Loucy (cell line): ENCODE data around the gene WDR83.

Experiments
- H2AFZ ChIP-seq: fragments of 200-600 bp; sonication (generic); 2 replicates; pipeline ENCODE4 v1.6.0; 2016; ENCODE audit warnings: antibody characterized with exemption, mild to moderate bottlenecking, low read length, moderate library complexity
- H3F3A ChIP-seq: fragments of 200-600 bp; 2 replicates; pipeline ENCODE4 v1.6.0; 2016; ENCODE audit warnings: antibody characterized with exemption, low read depth, mild to moderate bottlenecking
- H3K27me3 ChIP-seq: fragments of 200-600 bp; sonication (generic); 2 replicates; pipeline ENCODE4 v1.6.1; 2014; ENCODE audit warnings: low read length, mild to moderate bottlenecking; ENCODE audit not compliant: insufficient read depth, poor library complexity, severe bottlenecking
- H3K36me3 ChIP-seq: fragments of 200-600 bp; sonication (generic); 2 replicates; pipeline ENCODE4 v1.6.1; 2016; ENCODE audit warnings: low read length; ENCODE audit not compliant: insufficient read depth
- H3K4me1 ChIP-seq: fragments of 200-600 bp; sonication (generic); 2 replicates; pipeline ENCODE4 v1.5.1; 2014; ENCODE audit warnings: low read length, mild to moderate bottlenecking; ENCODE audit not compliant: insufficient read depth, poor library complexity, severe bottlenecking
- H3K4me2 ChIP-seq: fragments of 200-600 bp; sonication (generic); 2 replicates; pipeline ENCODE4 v1.6.0; 2014; ENCODE audit warnings: antibody characterized with exemption, low read length, low read depth, mild to moderate bottlenecking; ENCODE audit not compliant: poor library complexity, severe bottlenecking
- H3K4me3 ChIP-seq: fragments of 200-600 bp; sonication (generic); 2 replicates; pipeline ENCODE4 v1.5.1; 2014; ENCODE audit warnings: low read length, mild to moderate bottlenecking, mixed read lengths; ENCODE audit not compliant: poor library complexity, severe bottlenecking
- H3K79me2 ChIP-seq: fragments of 200-600 bp; sonication (generic); 2 replicates; pipeline ENCODE4 v1.6.1; 2014; ENCODE audit warnings: low read length; ENCODE audit not compliant: insufficient read depth
- H3K9ac ChIP-seq: fragments of 200-600 bp; sonication (generic); 2 replicates; pipeline ENCODE4 v1.6.0; 2014; ENCODE audit warnings: mild to moderate bottlenecking, low read depth, low read length, moderate library complexity; ENCODE audit not compliant: poor library complexity, severe bottlenecking
- H3K9me2 ChIP-seq: fragments of 200-600 bp; sonication (generic); replicated peaks from 2 replicates; pipeline ENCODE4 v1.6.1; 2016; ENCODE audit warnings: low read depth, low read length, mixed read lengths
- H3K9me3 ChIP-seq: fragments of 200-600 bp; sonication (generic); 2 replicates; pipeline ENCODE4 v1.6.1; 2014; ENCODE audit warnings: mild to moderate bottlenecking, antibody characterized with exemption, low read length, low read depth; ENCODE audit not compliant: insufficient read depth
- H4K20me1 ChIP-seq: fragments of 200-600 bp; sonication (generic); 2 replicates; pipeline ENCODE4 v1.6.0; 2014; ENCODE audit warnings: antibody characterized with exemption, low read length, mild to moderate bottlenecking; ENCODE audit not compliant: insufficient read depth, poor library complexity, severe bottlenecking
- CTCF ChIP-seq: fragments of 200-600 bp; sonication (generic); conservative IDR thresholded peaks from 2 replicates; pipeline ENCODE4 v1.5.1; 2014; ENCODE audit warnings: mild to moderate bottlenecking, antibody characterized with exemption, low read length
- EZH2phosphoT487 ChIP-seq: fragments of 200-600 bp; IDR thresholded peaks from 2 replicates; pipeline ENCODE4 v1.6.1; 2018; ENCODE audit warnings: antibody characterized with exemption, mild to moderate bottlenecking, moderate library complexity, borderline replicate concordance

WDR83 gene

GRCh38 chr19:12715102-12715501 lies 48.5 kb downstream of the WDR83 start:
- no peaks in the 10 kb centered on the region for H3K9me2 ChIP-seq
- no peak overlapping the region for H3K9ac ChIP-seq
- no peaks in the 10 kb centered on the region for H3K27me3 ChIP-seq
- H3K4me1 ChIP-seq = no peaks in the 10 kb centered on the region
- H3K79me2 ChIP-seq = peaks cover 36% of the 10 kb centered on the region
- H4K20me1 ChIP-seq = peaks cover 22% of the 10 kb centered on the region
- no peak overlapping the region for H3K4me2 ChIP-seq
- no peaks in the 10 kb centered on the region for H3K9me3 ChIP-seq
- TF ChIP-seq CTCF (no peak), EZH2phosphoT487 (no peak)
- H3F3A ChIP-seq = no peaks in the 10 kb centered on the region
- H3K36me3 ChIP-seq = peaks cover 54% of the 10 kb centered on the region; the same call in 1 of the 2 replicates
- H2AFZ ChIP-seq = no peak overlapping the region
- H3K4me3 ChIP-seq = no peak overlapping the region

- Histone ChIP-seq H3K4me2 (no peak overlapping the region), H3K9ac (no peak overlapping the region), H2AFZ (no peak overlapping the region), H3K4me3 (no peak overlapping the region), H3K4me1 (peaks cover 6% of the 10 kb centered on the region), H4K20me1 (peaks cover 31% of the 10 kb centered on the region), H3K9me3 (no peaks in the 10 kb centered on the region), H3K9me2 (no peaks in the 10 kb centered on the region), H3K27me3 (no peaks in the 10 kb centered on the region), H3K79me2 (peaks cover 44% of the 10 kb centered on the region), H3F3A (no peaks in the 10 kb centered on the region), H3K36me3 (peaks cover 48% of the 10 kb centered on the region; the same call in 1 of the 2 replicates)
- TF ChIP-seq EZH2phosphoT487 (no peak), CTCF (no peak)
These were observed 49.3 kb downstream of the WDR83 start for GRCh38 chr19:12715929-12716328.

GRCh38 chr19:12720296-12720695 lies 53.7 kb downstream of the WDR83 start:
- Histone ChIP-seq H3K36me3 (peaks cover 17% of the 10 kb centered on the region; the same call in 1 of the 2 replicates), H3F3A (no peaks in the 10 kb centered on the region), H2AFZ (no peak overlapping the region), H3K79me2 (peaks cover 66% of the 10 kb centered on the region), H3K9me3 (no peaks in the 10 kb centered on the region), H3K9me2 (no peaks in the 10 kb centered on the region), H3K4me3 (peak overlapping the region; percentile 94), H3K9ac (peak overlapping the region; percentile 99), H3K27me3 (no peaks in the 10 kb centered on the region), H3K4me1 (peaks cover 26% of the 10 kb centered on the region), H4K20me1 (peaks cover 41% of the 10 kb centered on the region), H3K4me2 (peak overlapping the region; percentile 97)
- no peak for TF ChIP-seq EZH2phosphoT487
- TF ChIP-seq CTCF = no peak
